ENCODE data around the gene ATXN7L3. TPM values are rescaled to one million over a fixed set of nuclear protein-coding genes. Genes with fewer than 3 reads are reported as not detected.

ATXN7L3 gene
- total RNA-seq, 4 donors from 2014 or later = 4.6 to 98.4 (median 36.2) TPM

DNA sequence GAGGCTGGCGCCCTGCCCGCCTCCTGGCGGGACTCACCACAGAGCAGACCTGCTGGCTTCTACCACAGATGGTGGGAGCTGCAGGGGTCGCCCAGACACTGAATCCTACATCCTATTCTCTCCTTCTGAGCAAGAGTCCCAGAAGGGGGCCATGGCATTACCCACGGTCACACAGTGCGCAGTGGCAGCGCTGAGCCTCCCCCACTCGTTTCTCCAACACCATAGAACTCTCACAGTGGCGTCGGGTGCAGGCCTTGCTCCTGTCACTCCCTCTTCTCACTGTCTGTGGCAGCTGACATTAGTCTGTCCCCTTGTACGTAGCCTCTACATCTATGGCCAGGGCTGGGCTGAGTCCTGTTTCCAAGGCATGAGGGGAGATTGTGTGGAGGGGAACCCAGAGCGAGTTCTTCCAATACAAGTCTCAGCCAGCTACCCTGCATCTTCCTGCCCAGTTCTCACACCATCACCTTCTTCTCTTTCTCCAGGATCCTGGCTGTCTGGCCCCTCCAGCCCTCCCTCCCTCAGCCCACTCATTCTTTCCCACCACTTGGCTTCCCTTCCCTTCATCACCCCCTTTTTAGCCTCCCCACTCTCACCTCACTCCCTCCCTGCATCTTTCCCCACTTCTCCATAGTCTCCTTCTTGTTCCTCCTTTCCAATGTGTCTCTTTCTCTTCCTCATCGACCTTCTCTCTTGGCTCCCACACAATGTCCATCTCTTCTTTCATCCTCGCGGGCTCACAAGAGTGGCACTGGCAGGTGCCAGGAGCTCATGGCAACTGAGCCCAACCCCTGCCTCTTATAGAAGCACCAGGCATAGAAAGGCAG is 13.9 kb upstream of the ATXN7L3 start:
- DNase-seq = no peak

DNA sequence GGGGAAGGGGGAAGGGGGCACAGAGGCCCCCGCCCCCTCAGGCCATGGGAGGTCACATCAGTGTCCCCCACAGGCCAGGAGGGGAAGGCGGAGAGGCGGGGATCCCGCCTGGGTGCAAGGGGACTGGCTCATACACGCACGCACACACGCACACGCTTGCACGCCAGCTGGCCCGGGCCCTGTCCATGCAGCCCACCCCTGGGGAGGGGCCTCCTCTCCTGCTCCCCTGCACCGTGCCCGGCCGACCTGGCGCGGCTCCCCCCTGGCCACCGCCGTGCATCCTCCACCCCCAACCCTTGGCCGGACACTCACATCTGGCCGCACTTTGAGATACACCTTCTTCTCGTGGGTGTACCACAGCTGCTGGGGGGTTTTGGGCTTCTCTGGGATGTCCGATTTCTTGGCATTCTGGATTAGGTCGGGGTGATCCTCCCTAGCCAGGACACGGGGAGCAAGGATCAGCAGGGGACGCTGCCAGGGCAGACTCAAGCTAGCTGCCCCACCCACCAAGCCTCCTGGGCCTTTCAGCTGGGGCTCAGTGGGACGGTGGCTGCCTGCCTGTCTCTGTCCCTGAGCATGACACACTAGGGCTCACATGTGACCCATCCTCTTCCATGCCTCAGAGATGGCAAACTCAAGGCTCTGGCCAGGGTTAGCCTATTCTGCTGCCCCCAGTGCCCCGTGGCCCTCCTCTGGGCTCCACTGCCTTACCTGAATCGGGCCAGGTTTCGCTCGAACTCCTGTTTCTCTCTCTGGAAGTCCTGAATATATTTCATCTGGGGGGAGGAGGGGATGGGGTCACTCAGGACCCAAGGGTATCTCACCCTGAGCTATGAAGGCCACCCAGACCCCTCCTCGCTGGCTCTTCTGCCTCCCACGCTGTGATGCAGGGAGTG is 13.1 kb upstream of the ATXN7L3 start:
- TF ChIP-seq POLR2A (IDR thresholded peaks at IDR 0.05) = no peak
- TF ChIP-seq, protein P1, sequence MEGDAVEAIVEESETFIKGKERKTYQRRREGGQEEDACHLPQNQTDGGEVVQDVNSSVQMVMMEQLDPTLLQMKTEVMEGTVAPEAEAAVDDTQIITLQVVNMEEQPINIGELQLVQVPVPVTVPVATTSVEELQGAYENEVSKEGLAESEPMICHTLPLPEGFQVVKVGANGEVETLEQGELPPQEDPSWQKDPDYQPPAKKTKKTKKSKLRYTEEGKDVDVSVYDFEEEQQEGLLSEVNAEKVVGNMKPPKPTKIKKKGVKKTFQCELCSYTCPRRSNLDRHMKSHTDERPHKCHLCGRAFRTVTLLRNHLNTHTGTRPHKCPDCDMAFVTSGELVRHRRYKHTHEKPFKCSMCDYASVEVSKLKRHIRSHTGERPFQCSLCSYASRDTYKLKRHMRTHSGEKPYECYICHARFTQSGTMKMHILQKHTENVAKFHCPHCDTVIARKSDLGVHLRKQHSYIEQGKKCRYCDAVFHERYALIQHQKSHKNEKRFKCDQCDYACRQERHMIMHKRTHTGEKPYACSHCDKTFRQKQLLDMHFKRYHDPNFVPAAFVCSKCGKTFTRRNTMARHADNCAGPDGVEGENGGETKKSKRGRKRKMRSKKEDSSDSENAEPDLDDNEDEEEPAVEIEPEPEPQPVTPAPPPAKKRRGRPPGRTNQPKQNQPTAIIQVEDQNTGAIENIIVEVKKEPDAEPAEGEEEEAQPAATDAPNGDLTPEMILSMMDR (IDR thresholded peaks at IDR 0.05) = no peak
- Histone ChIP-seq H3K27ac (peak overlapping the region in 1 of 2 donors; percentile 15), H3K27me3 (no peaks in the 10 kb centered on the region), H3K9me3 (no peaks in the 10 kb centered on the region), H3K4me1 (peaks cover 13 to 22% of the 10 kb centered on the region in 2 donors), H3K4me3 (no peak overlapping the region), H3K36me3 (no peaks in the 10 kb centered on the region)
- intact Hi-C loops (cut with DNase I; ENCODE audit: low total_unique reads) = loop anchor here (5.0 kb wide), 1 partner anchor 120 kb away; no protein-coding TSS in a partner anchor
- no peak for DNase-seq

More for the DNA sequence above, 13.9 kb upstream of the ATXN7L3 start:
- Histone ChIP-seq H3K27me3 (no peaks in the 10 kb centered on the region), H3K4me1 (peaks cover 16 to 27% of the 10 kb centered on the region in 2 donors), H3K4me3 (no peak overlapping the region), H3K27ac (peak overlapping the region in 1 of 2 donors; percentile 15), H3K9me3 (no peaks in the 10 kb centered on the region), H3K36me3 (no peaks in the 10 kb centered on the region)
- no peak for TF ChIP-seq POLR2A (IDR thresholded peaks at IDR 0.05)
- TF ChIP-seq, protein P1 (IDR thresholded peaks at IDR 0.05) = no peak
- intact Hi-C loops (cut with DNase I; ENCODE audit: low total_unique reads) = loop anchor here (5.0 kb wide), 1 partner anchor 119 kb away; no protein-coding TSS in a partner anchor

GRCh38 chr17:44211281-44212265 is 11.9 kb upstream of the ATXN7L3 start:
- Histone ChIP-seq H3K4me3 (no peak overlapping the region), H3K27ac (peak overlapping the region in 1 of 2 donors; percentile 65), H3K36me3 (no peaks in the 10 kb centered on the region), H3K27me3 (no peaks in the 10 kb centered on the region), H3K4me1 (peaks cover 2 to 14% of the 10 kb centered on the region in 2 donors), H3K9me3 (no peaks in the 10 kb centered on the region)
- DNase-seq = no peak
- TF ChIP-seq POLR2A (IDR thresholded peaks at IDR 0.05) = no peak
- TF ChIP-seq, protein P1 (IDR thresholded peaks at IDR 0.05) = no peak
- intact Hi-C loops (cut with DNase I; ENCODE audit: low total_unique reads) = loop anchor here (5.0 kb wide), 1 partner anchor 121 kb away; no protein-coding TSS in a partner anchor

- peaks cover 0 to 14% of the 10 kb centered on the region in 2 donors for H3K4me1 ChIP-seq
- peak; percentile 84 to 89 for DNase-seq
- TF ChIP-seq POLR2A (IDR thresholded peaks at IDR 0.05) = peak; percentile 43 to 45
- TF ChIP-seq, protein P1 (IDR thresholded peaks at IDR 0.05) = peak; percentile 97 to 100 (median 99)
- H3K27ac ChIP-seq = peak overlapping the region; percentile 51 to 65
- no peak overlapping the region for H3K4me3 ChIP-seq
- no peaks in the 10 kb centered on the region for H3K36me3 ChIP-seq
- H3K9me3 ChIP-seq = no peaks in the 10 kb centered on the region
- intact Hi-C loops (cut with DNase I; ENCODE audit: low total_unique reads) = loop anchor here (5.0 kb wide), 1 partner anchor 122 kb away; no protein-coding TSS in a partner anchor
- no peaks in the 10 kb centered on the region for H3K27me3 ChIP-seq
Observed at GRCh38 chr17:44210342-44211192, 10.9 kb upstream of the ATXN7L3 start.

Measured in uterus (tissue), 4 donors.